HG02884 (cell line): ENCODE data around the gene MCRS1.

Experiments used
- ATAC-seq: cut with Tn5 transposase; IDR thresholded peaks from one replicate; pipeline ENCODE4 v1.9.1; 2021; ENCODE audit warnings: mild to moderate bottlenecking, moderate library complexity; ENCODE audit not compliant: unreplicated experiment

The MCRS1 gene

DNA sequence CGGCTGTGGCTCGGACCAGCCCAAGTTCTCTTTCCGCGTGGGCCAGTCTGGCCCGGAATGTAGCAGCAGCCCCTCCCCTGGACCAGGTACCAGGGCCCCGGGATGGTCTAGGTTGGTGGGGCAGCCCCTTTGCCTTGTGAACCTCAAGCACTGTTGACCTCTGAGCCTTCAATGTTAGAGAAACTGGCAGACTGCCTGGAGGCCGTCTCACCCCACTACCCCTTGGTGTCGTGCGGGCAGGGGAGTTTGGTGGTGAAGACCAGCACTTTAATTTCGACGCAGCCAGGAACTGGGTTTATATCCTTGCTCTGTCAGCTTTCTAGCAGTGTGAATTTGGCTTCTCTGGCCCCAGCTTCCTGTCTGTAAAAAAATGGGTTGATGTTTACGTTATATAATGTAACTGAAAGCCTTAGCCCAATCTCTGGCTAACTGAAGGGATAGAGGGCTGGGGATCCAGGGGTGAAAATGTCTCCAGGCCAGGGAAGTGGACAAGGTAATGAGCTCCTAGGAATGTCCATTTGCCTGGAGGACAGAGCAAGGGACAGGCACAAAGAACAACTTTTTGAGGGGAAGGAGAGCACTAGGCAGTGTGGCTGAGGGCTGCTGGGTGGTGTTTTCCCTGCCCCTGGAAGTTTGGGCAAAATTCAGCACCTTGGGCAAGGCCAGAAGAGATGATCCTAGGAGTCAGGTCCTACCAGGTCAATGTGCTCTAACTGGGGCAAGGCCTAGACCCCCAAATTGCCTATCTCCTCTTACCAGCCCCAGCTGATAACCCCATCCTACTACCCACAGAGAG is 11.4 kb downstream of the MCRS1 start:
- no peak for ATAC-seq

DNA sequence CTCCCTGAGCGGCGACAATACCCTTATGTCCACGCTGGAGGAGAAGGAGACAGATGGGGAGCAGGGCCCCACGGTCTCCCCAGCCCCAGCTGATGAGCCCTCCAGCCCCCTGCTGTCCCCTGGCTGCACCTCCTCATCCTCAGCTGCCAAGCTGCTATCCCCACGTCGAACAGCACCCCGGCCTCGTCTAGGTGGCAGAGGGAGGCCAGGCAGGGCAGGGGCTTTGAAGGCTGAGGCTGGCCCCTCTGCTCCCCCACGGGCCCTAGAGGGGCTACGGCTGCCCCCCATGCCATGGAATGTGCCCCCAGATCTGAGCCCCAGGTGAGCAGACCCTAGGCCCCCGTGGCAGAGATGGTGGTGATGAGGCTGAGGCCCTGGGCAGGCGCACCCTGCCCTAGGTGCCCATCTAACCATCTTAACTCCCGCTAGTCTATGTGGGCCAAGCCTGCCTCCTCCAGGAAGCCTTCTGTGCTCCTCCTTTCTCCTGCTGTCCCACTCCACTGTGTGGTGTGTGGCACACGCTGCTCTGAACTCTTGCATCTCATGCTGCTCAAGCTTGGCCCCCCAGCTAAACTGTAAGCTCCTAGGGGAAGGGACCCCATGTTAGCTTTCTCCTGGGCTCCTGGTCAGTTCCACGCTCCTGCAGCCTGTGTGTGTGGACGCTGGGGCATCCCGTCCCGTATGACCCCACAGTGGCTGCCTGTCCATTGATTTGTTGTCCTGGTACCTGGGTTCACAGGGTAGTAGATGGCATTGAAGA is 12.1 kb downstream of the MCRS1 start:
- ATAC-seq: no peak

DNA sequence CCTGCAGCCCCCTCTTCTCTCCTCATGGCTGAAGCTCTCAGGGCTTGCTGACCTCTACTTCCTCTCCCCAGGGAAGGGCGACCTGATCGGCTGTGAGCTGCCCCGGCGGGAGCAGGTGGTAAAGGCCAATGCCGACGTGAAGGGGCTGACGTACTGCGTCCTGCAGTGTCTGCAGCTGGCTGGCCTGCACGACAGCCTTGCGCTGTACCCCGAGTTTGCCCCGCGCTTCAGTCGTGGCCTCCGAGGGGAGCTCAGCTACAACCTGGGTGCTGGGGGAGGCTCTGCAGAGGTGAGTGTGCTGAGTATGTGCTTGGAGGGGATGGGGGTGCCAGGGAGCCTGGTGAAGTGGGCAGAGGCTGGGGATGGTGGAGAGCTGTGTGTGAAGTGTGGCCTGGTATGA is 13.7 kb downstream of the MCRS1 start:
- no peak for ATAC-seq

DNA sequence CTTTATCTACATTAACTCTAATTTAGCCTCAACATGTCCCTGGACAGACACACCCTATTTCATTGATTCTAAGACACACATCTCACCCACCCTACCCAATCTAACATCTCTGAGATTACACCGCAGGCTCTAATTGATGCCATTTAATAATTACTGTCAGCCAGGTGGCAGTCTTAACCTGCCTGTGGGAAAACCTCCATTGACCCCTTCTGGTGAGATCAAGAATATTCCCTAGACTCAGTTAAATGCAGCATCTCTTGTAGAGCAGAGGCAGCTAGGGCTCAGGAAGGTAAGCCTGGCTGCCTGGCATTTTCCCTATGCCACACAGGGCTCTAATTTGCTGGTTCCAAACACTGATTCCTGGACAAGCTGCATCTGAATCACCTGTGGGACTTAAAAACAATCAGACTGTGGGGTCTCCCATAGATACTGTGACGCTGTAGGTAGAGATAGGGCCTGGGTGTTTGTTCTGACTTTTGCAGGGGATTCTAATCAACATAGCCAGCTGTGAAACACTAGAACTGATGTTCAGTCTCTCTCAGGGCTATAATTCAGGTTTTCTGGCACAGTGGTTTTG is 14.3 kb downstream of the MCRS1 start:
- ATAC-seq: no peak

DNA sequence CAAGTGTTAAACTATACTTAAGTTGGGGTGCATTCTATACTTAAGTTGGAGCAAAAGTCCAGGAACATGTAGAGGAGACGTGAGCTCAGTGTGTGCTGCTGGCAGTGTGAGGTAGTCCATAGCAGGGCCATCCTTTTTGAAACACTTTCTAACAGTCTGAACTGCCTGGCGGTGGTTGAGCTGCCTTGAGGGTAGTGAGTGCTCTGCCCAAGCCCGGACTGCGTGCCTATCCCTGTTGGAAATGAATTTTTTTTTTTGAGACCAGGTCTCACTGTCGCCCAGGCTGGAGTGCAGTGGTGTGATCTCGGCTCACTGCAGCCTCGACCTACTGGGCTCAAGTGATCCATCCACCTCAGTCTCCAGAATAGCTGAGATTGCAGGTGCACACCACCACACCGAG is 15.0 kb downstream of the MCRS1 start:
- ATAC-seq: no peak

DNA sequence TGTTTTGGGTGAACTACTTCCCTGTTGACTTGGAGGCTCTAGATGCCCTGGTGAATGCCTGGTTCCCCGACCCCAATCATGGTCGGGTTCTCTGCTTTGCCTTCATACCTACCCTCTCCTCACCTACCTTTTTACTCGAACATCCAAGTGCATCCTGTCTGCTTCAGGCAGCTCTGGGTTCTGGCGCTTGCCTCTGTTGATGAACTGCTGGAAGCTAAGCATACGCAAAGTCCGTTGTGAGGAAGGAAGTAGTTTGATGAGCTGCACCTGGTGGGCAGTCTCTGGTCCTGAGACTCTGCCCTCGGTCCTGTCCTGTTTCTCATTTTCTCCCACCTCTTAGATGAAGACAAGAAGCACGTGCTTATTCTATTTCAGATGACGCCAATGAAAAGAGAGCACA is 15.5 kb downstream of the MCRS1 start:
- ATAC-seq: no peak

DNA sequence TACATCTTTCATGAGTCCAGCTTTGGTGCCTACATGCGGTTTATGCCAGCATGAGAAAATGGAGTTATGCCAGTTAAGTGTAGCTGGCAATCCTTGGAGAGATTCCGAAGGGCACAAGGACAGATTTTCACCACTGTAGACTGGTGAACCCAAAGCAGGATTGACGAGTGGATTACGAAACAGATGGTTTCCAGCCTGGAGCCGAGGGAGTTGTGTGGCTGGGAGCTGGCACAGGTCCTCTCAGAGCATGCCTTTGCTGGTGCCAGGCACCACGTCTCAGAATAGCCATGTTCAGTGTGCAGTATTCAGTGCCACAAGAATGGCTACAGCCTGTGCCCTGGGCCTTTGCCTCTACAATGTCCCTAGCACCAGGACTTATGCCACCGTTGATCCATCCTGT is 15.9 kb downstream of the MCRS1 start:
- ATAC-seq: no peak

DNA sequence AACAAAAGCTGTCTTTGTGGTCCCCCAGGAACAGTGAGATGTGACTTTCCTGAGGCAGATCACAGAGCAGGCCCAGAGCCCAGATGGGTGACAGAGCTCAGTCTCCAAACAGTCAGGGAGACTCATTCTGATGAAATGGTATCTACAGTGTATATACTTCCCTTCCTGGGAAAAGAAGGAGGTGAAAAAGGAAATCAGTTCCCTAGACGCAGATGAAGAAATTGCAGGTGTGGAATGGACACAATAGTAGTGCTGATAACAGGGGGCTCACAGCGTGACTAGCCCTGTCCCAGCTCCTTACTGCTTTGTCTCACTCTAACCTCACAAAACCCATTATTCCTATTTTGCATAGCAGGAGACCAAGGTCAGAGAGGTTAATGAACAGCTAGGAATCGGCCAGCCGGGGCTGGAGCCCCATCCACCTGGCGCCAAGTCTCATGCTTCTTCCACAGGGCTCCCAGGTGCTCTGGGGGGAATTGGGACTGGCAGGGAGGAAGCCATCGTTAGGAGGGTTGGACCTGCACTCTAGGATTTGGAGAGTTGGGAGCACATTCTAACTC is 17.2 kb downstream of the MCRS1 start:
- ATAC-seq: no peak

DNA sequence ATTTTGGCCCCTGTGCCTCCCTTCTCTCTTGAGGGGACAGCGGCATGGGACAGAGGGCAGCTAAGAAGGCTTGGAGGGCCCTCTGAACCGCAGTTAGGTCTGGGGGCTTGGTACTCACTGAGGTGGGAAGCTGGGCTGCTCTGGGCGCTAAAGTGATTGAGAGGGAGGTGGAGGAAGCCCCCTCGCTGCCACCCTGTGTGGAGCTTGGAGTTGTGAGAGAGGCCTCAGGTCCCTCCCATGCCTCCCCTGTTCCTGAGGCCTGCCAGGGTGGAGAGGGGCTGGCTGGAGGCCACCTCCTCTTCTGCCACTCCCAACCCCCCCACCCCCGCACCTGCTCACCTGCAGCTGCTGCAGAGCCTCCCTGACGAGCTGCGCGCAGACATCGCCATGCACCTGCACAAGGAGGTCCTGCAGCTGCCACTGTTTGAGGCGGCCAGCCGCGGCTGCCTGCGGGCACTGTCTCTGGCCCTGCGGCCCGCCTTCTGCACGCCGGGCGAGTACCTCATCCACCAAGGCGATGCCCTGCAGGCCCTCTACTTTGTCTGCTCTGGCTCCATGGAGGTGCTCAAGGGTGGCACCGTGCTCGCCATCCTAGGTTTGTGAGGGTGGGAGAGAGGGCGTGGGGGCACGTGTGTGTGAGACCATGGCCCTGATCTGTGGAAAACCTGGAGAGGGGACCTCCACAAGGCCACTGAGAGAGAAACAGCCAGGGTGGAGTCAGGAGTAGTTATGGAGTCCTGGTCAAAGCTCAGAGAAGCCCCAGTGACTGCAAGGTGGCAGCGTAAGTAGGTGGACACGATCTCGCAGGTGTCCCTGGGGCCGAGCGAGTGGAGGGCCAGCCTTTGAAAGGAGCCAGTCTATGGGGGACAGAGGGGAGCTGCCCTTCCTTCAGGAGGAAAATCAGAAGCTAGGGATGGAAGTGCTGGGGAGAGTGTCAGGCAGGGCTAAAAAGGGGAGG is 17.9 kb downstream of the MCRS1 start:
- no peak for ATAC-seq

DNA sequence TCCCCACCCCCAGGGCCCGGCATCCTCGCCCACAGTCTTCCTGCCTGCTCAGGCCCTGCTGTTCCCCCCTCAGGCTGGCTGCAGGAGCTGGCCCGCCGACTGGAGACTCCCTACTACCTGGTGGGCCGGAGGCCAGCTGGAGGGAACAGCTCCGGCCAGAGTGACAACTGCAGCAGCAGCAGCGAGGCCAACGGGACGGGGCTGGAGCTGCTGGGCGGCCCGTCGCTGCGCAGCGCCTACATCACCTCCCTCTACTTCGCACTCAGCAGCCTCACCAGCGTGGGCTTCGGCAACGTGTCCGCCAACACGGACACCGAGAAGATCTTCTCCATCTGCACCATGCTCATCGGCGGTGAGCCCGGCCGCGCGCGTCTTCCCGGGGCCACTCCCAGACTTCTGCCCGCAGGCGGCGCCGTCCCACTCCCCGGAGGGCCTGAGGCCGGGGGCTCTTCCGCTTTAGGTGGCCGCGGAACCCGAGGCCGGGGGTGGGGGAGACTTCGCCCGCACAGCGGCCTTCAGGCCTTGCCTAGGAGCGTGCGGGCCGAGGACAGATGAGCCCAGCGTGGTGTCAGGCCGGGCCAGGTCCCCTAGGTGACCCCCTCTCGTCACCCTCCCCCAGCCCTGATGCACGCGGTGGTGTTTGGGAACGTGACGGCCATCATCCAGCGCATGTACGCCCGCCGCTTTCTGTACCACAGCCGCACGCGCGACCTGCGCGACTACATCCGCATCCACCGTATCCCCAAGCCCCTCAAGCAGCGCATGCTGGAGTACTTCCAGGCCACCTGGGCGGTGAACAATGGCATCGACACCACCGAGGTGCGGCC is 18.9 kb downstream of the MCRS1 start:
- ATAC-seq: no peak

DNA sequence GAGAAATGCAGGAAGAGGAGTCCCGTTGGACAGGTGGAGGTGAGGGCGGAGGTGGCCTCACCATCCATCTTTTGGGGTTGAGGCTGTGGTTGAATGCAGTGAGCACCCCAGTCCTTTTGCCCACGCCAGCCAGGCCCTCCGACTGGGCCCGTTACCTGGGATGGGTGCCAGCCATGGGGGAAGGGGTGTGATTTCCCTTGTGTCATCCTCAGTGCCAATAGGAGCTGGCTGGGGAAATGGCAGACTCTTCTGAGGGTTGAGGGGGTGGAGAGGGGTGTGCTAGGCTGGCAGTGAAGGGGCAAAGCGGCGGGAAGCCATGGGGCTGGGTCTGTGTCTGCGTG is 19.5 kb downstream of the MCRS1 start:
- ATAC-seq: no peak

DNA sequence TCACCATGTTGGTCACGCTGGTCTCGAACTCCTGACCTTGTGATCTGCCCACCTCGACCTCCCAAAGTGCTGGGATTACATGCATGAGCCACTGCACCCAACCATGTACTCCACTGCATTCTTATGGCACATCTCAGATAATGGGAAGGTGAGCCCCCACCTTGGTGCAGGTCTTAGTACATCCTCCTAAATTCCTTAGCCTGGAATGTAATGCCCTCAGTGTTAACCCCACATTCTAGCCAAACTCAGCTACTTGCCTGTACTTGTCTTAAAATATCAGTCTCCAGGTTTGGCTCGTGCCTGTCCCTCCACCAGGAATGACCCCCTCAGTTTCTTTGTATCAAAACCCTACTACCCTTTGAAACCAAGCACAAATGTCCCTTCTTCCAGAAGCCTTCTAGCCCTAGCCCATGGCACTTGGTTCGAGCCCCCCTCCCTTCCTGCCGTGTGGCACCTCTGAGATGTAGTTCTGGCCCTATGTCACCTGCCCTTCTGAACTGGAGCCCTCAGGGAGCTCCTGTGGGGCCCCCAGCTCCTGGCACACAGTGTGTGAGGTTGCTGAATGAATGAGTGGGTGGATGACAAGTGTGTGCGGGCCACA is 20.8 kb downstream of the MCRS1 start:
- ATAC-seq: no peak

DNA sequence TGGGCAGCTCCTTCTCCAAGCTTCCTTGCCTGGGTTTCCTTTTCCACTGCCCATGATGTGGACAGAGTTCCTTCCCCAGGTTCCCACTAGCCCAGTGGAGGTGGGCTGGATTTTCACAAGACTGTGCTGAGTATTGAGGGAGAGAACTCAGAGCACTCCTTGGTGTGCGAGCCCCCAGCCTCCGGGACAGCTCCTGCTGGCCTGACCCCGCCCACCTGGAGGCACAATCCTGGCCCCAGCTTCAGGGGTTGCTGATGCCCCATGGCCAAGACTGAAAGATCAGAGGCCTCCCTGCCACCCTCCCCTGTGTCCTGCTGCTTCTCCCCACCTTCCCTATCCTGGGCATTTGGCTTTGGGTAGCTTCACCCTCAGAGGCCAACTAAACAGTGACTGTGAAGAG is 21.5 kb downstream of the MCRS1 start:
- ATAC-seq: no peak

DNA sequence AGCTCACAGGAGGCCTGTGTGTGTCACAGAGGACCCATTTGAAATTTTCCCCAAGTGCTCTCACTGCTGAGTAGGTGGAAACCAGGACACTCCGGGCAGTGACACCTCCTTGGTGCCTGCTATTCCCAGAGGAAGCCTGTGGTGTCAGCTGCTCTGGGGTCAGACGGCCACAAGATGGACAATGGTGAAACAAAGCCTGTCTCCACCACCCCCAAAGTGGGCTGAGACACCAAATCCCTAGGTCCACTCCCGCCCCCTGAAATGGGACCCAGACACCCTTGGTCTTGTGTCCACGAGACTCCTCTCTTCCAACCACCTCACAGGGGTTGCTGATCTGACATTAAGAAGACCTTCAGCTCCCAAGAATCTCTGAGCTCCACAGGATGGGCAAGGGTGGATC is 22.1 kb downstream of the MCRS1 start:
- ATAC-seq: no peak

DNA sequence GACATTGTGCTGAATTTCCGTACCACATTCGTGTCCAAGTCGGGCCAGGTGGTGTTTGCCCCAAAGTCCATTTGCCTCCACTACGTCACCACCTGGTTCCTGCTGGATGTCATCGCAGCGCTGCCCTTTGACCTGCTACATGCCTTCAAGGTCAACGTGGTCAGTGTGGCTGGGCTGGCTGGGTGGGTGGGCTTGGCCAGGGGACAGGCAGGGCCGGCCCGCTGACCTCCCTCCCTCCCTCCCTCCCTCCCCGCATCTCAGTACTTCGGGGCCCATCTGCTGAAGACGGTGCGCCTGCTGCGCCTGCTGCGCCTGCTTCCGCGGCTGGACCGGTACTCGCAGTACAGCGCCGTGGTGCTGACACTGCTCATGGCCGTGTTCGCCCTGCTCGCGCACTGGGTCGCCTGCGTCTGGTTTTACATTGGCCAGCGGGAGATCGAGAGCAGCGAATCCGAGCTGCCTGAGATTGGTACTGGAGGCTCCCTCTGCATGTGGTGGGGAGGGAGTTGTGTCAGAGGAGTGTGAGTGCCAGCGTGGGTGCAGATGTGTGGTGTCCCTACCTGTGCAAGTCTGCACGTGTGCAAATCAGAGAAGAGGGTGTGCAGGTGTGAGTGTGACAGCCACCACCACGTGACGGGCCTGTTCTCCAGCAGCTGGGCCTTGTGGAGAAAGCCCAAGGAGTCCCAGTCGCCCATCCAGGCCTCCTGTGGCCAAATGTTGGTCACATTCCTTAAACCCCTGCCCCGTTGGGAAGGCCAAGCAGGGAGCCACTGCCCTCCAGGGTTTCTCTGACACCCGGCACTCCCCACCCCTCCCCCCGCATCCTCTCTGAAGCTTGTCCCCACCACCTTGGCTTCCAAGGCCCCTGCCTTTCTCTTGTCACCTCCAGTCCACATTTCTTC is 23.8 kb downstream of the MCRS1 start:
- ATAC-seq: no peak

DNA sequence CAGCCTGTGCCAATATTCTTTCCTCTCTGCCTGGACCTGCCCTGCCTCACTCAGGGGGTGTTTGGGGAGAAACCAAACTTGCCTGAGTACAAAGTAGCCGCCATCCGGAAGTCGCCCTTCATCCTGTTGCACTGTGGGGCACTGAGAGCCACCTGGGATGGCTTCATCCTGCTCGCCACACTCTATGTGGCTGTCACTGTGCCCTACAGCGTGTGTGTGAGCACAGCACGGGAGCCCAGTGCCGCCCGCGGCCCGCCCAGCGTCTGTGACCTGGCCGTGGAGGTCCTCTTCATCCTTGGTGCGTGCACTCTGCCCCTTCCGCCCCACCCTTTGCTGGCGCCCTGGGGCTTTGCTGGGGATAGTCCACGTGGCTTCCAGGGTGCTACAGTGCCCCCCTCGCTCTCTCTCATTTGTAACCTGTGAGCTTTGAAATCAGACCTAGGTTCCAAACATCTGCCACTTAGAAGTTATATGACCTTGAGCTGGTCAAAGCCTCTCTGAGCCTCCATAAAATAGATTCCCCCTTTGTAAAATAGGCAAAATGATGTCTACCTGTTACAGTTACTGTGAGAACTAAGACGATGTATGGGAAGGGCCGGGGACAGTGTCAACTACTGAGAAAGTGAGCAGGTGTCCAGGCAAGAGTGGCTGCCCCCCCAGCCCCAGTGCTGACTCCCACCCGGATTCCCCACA is 24.6 kb downstream of the MCRS1 start:
- no peak for ATAC-seq

DNA sequence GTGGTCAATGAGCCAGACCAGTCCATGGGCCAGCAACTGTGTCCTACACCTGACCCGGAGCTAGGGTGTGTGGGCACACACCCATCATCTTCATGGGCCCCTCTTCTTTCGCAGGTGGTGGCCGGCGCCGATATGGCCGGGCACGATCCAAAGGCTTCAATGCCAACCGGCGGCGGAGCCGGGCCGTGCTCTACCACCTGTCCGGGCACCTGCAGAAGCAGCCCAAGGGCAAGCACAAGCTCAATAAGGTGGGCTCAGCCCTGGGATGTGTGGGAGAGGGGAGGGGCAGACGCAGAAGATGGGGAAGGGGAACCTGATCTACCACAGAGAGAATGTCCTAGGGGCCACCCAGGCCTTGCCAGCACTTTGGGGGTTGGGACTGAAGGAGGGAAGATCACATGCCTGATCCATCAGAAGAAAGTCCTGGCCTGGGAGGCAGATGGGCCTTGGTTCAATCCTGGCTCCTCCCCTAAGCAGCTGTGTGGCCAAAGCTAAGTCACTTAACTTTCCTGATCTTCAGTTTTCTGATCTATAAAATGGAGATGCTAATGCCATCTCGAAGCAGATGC is 25.3 kb downstream of the MCRS1 start:
- ATAC-seq: no peak
